ENCODE data around the gene MKRN3.

DNA sequence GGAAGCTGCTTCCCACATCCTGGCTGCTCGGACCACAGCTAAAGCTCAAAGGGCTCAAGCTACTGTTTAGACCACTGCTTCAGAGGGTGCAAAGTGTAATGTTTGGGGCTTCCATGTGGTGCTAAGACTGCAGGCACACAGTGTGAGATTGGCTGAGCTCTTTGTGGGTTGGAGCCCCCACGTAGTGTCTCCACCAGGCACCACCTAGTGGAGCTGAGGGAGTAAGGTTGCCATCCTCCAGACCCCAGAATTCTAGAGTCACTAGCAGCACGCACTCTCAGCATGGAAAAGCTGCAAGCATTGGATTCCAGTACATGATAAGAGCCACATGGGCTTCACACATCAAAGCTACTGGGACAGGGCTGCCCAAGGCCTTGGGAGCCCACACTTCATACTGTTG is 9.3 kb downstream of the MKRN3 start:
- TF ChIP-seq, protein P1, sequence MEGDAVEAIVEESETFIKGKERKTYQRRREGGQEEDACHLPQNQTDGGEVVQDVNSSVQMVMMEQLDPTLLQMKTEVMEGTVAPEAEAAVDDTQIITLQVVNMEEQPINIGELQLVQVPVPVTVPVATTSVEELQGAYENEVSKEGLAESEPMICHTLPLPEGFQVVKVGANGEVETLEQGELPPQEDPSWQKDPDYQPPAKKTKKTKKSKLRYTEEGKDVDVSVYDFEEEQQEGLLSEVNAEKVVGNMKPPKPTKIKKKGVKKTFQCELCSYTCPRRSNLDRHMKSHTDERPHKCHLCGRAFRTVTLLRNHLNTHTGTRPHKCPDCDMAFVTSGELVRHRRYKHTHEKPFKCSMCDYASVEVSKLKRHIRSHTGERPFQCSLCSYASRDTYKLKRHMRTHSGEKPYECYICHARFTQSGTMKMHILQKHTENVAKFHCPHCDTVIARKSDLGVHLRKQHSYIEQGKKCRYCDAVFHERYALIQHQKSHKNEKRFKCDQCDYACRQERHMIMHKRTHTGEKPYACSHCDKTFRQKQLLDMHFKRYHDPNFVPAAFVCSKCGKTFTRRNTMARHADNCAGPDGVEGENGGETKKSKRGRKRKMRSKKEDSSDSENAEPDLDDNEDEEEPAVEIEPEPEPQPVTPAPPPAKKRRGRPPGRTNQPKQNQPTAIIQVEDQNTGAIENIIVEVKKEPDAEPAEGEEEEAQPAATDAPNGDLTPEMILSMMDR (IDR thresholded peaks at IDR 0.05) = no peak
- TF ChIP-seq POLR2A (IDR thresholded peaks at IDR 0.05) = no peak

All from testis (tissue), 2 donors.